ENCODE data around the gene MYO15B.

Gene MYO15B

DNA sequence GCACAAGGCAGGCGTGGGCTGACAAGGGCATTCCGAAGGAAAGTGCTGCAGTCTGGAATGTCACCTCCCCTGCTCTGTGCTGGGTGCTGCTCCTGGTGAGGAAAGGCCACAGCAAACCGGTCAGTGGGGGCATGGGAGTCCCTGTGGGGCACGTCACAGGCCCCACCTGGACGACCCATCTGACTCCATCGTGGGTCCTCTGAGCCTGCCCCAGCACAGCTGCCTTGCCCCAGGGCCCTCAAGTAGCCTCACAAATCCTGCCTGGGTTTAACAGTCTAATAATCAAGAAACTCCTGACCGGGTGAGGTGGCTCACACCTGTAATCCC is 2.8 kb upstream of the MYO15B start:
- Histone ChIP-seq H3K9me3 (ENCODE audit: insufficient read depth, low read depth, low read length) (no peaks in the 10 kb centered on the region), H3K27me3 (ENCODE audit: insufficient read depth, low read length, poor library complexity, severe bottlenecking) (no peaks in the 10 kb centered on the region), H3F3A (ENCODE audit: low read depth) (no peaks in the 10 kb centered on the region), H3K4me2 (ENCODE audit: low read depth, low read length, poor library complexity, severe bottlenecking) (no peak overlapping the region), H2AFZ (ENCODE audit: low read length) (no peak overlapping the region), H3K4me3 (ENCODE audit: low read length, poor library complexity, severe bottlenecking) (no peak overlapping the region), H3K9ac (ENCODE audit: low read depth, low read length, poor library complexity, severe bottlenecking) (no peak overlapping the region), H3K36me3 (ENCODE audit: insufficient read depth, low read length) (no peaks in the 10 kb centered on the region), H3K79me2 (ENCODE audit: insufficient read depth, low read length) (peaks cover 4% of the 10 kb centered on the region; the same call in 1 of the 2 replicates), H3K9me2 (replicated peaks; ENCODE audit: low read depth, low read length) (no peaks in the 10 kb centered on the region), H4K20me1 (ENCODE audit: insufficient read depth, low read length, poor library complexity, severe bottlenecking) (no peaks in the 10 kb centered on the region), H3K4me1 (ENCODE audit: insufficient read depth, low read length, poor library complexity, severe bottlenecking) (peaks cover 12% of the 10 kb centered on the region)
- TF ChIP-seq EZH2phosphoT487 (IDR thresholded peaks at IDR 0.05; ENCODE audit: borderline replicate concordance) (no peak), CTCF (conservative IDR thresholded peaks at IDR 0.05; ENCODE audit: low read length) (no peak)

DNA sequence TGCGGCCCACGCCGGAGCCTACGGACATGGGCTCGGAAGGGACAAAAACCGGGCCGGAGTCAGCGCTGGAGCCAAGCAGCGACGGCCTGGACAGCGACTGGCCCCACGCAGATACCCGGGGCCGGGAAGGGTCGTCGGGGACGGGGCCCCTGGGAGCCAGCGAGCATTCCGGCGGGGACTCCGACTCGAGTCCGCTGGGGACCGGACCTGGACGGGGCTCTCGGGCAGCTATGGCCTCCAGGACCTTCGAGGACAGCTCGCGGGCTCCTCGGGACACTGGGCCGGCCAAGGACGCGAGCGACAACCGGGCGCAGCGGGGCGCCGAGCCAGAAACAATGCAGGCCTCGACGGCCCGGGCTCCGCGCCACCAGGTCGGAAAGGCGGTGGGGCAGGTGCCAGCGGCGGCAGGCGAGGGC is 1.0 kb downstream of the MYO15B start:
- Histone ChIP-seq H3K9me3 (ENCODE audit: insufficient read depth, low read depth, low read length) (no peaks in the 10 kb centered on the region), H3K4me3 (ENCODE audit: low read length, poor library complexity, severe bottlenecking) (peak overlapping the region; percentile 75), H3K9me2 (replicated peaks; ENCODE audit: low read depth, low read length) (no peaks in the 10 kb centered on the region), H2AFZ (ENCODE audit: low read length) (peak overlapping the region; percentile 80), H3K9ac (ENCODE audit: low read depth, low read length, poor library complexity, severe bottlenecking) (peak overlapping the region; percentile 83), H3K27me3 (ENCODE audit: insufficient read depth, low read length, poor library complexity, severe bottlenecking) (no peaks in the 10 kb centered on the region), H3K36me3 (ENCODE audit: insufficient read depth, low read length) (no peaks in the 10 kb centered on the region), H3K4me1 (ENCODE audit: insufficient read depth, low read length, poor library complexity, severe bottlenecking) (peaks cover 12% of the 10 kb centered on the region), H3K79me2 (ENCODE audit: insufficient read depth, low read length) (peaks cover 9% of the 10 kb centered on the region; the same call in 1 of the 2 replicates), H3F3A (ENCODE audit: low read depth) (no peaks in the 10 kb centered on the region), H3K4me2 (ENCODE audit: low read depth, low read length, poor library complexity, severe bottlenecking) (peak overlapping the region; percentile 97), H4K20me1 (ENCODE audit: insufficient read depth, low read length, poor library complexity, severe bottlenecking) (peaks cover 4% of the 10 kb centered on the region)
- TF ChIP-seq CTCF (conservative IDR thresholded peaks at IDR 0.05; ENCODE audit: low read length) (no peak), EZH2phosphoT487 (IDR thresholded peaks at IDR 0.05; ENCODE audit: borderline replicate concordance) (no peak)

DNA sequence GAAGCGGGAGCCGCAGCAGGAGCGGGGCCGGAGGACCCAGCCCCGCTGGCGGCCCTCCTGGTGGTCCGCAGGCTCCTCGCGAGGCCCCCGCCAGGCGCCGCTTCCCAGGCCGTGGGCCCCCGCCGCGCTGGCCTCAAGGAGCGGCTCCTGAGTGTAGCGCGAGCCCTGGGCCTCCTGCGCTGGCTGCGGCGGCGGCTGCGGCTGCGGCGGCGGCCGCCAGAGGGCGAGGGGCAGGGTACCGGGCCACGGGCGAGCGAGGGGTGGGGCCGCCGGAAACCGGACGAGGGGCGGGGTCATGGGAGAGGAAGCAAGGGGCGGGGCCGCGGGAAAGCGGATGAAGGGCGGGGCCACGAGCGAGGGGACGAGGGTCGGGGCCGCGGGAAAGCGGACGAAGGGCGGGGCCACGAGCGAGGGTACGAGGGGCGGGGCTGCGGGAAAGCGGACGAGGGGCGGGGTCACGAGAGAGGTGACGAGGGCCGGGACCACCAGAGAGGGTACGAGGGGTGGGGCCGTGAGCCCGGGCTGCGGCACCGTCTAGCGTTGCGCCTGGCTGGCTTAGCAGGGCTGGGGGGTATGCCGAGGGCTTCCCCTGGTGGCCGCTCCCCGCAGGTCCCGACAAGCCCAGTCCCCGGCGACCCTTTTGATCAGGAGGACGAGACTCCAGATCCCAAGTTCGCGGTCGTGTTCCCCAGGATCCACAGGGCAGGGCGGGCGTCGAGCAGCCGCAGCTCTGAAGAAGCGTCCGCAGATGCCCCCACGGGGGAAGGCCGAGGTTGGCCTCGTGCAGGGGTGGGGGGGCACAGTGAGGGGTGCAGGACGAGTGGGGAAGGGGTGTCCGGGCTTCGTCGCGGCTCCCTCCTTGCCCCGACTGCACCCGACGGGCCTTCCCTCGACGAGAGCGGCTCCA is 1.7 kb downstream of the MYO15B start:
- no peaks in the 10 kb centered on the region for H3K9me3 ChIP-seq (ENCODE audit: insufficient read depth, low read depth, low read length)
- peaks cover 4% of the 10 kb centered on the region for H4K20me1 ChIP-seq (ENCODE audit: insufficient read depth, low read length, poor library complexity, severe bottlenecking)
- peak overlapping the region; percentile 80; the same call in 1 of the 2 replicates for H2AFZ ChIP-seq (ENCODE audit: low read length)
- no peaks in the 10 kb centered on the region for H3K9me2 ChIP-seq (replicated peaks; ENCODE audit: low read depth, low read length)
- peak overlapping the region; percentile 83 for H3K9ac ChIP-seq (ENCODE audit: low read depth, low read length, poor library complexity, severe bottlenecking)
- H3K27me3 ChIP-seq (ENCODE audit: insufficient read depth, low read length, poor library complexity, severe bottlenecking): no peaks in the 10 kb centered on the region
- H3F3A ChIP-seq (ENCODE audit: low read depth): no peaks in the 10 kb centered on the region
- H3K36me3 ChIP-seq (ENCODE audit: insufficient read depth, low read length): no peaks in the 10 kb centered on the region
- peak overlapping the region; percentile 97 for H3K4me2 ChIP-seq (ENCODE audit: low read depth, low read length, poor library complexity, severe bottlenecking)
- no peak for TF ChIP-seq EZH2phosphoT487 (IDR thresholded peaks at IDR 0.05; ENCODE audit: borderline replicate concordance)
- TF ChIP-seq CTCF (conservative IDR thresholded peaks at IDR 0.05; ENCODE audit: low read length): peak; percentile 51
- H3K4me1 ChIP-seq (ENCODE audit: insufficient read depth, low read length, poor library complexity, severe bottlenecking): peaks cover 12% of the 10 kb centered on the region
- H3K4me3 ChIP-seq (ENCODE audit: low read length, poor library complexity, severe bottlenecking): peak overlapping the region; percentile 75
- peaks cover 9% of the 10 kb centered on the region; the same call in 1 of the 2 replicates for H3K79me2 ChIP-seq (ENCODE audit: insufficient read depth, low read length)
